Measurements from ENCODE around the gene TMEM250.
"Not testable (repeated sequence)": the region's sequence is repeated elsewhere in the genome, so short reads cannot be mapped to it uniquely, and the experiment has no call there.

TMEM250 gene

GRCh38 chr9:136111190-136111589, 7.5 kb downstream of the TMEM250 start:
- no peak for DNase-seq (ENCODE audit: low spot score)

GRCh38 chr9:136110082-136111061, 8.3 kb downstream of the TMEM250 start:
- no peak for DNase-seq (ENCODE audit: low spot score)

- peak; percentile 95 for DNase-seq (ENCODE audit: low spot score)
These were observed 9.2 kb downstream of the TMEM250 start for GRCh38 chr9:136109351-136110081.

- DNase-seq (ENCODE audit: low spot score): no peak
These were observed 9.9 kb downstream of the TMEM250 start for GRCh38 chr9:136108648-136109266.

GRCh38 chr9:136107953-136108647, 10.6 kb downstream of the TMEM250 start:
- DNase-seq (ENCODE audit: low spot score): no peak

- peak; percentile 50 for DNase-seq (ENCODE audit: low spot score)
These were observed 11.3 kb downstream of the TMEM250 start for GRCh38 chr9:136107155-136107952.

- no peak for DNase-seq (ENCODE audit: low spot score)
These were observed 13.1 kb downstream of the TMEM250 start for GRCh38 chr9:136105398-136106135.

GRCh38 chr9:136104916-136105315, 13.8 kb downstream of the TMEM250 start:
- no peak for DNase-seq (ENCODE audit: low spot score)

- DNase-seq (ENCODE audit: low spot score): no peak
These were observed 14.2 kb downstream of the TMEM250 start for GRCh38 chr9:136104488-136104800.

GRCh38 chr9:136103651-136104487, 14.8 kb downstream of the TMEM250 start:
- DNase-seq (ENCODE audit: low spot score): no peak

- DNase-seq (ENCODE audit: low spot score): not testable (repeated sequence)
These were observed 17.0 kb downstream of the TMEM250 start for GRCh38 chr9:136101615-136102074.

- DNase-seq (ENCODE audit: low spot score): no peak
These were observed 17.7 kb downstream of the TMEM250 start for GRCh38 chr9:136100700-136101614.

- DNase-seq (ENCODE audit: low spot score): no peak
These were observed 19.1 kb downstream of the TMEM250 start for GRCh38 chr9:136099542-136099941.

- no peak for DNase-seq (ENCODE audit: low spot score)
These were observed 19.8 kb downstream of the TMEM250 start for GRCh38 chr9:136098844-136099243.

GRCh38 chr9:136098210-136098609, 20.5 kb downstream of the TMEM250 start:
- DNase-seq (ENCODE audit: low spot score): no peak

GRCh38 chr9:136096505-136097001, 22.1 kb downstream of the TMEM250 start:
- DNase-seq (ENCODE audit: low spot score): no peak

GRCh38 chr9:136095070-136096058, 23.3 kb downstream of the TMEM250 start, which contains the start of gene NACC2:
Gene NACC2, minus strand, starts transcription at chr9:136095289. Its CDS starts 44,768 bp downstream, at chr9:136050521.
- DNase-seq (ENCODE audit: low spot score): no peak

Measured in CD4-positive, alpha-beta T cell treated with Interleukin-2 at 100 ng/mL for 4 hours (primary cell).